HG03135 (cell line): Measurements from ENCODE around the gene RCN2.
"Not testable (repeated sequence)": the region's sequence is repeated elsewhere in the genome, so short reads cannot be mapped to it uniquely, and the experiment has no call there.

Source experiments
- ATAC-seq: cut with Tn5 transposase; IDR thresholded peaks from one replicate; pipeline ENCODE4 v1.9.1; 2021; ENCODE audit warnings: mild to moderate bottlenecking, moderate library complexity; ENCODE audit not compliant: unreplicated experiment

Gene RCN2

GRCh38 chr15:76931397-76932134, at the start of gene RCN2:
Gene RCN2, plus strand, starts transcription at chr15:76931749. Its CDS starts 93 bp downstream, at chr15:76931842.
- peak; percentile 96 for ATAC-seq

- no peak for ATAC-seq
Measured at GRCh38 chr15:76885212-76885611, 46.3 kb upstream of the RCN2 start.

GRCh38 chr15:76887280-76888141, 44.0 kb upstream of the RCN2 start:
- ATAC-seq = not testable (repeated sequence)

- not testable (repeated sequence) for ATAC-seq
Measured at GRCh38 chr15:76892836-76893235, 38.7 kb upstream of the RCN2 start.

GRCh38 chr15:76894174-76894573, 37.4 kb upstream of the RCN2 start:
- ATAC-seq = no peak

- ATAC-seq = no peak
Measured at GRCh38 chr15:76898102-76898501, 33.4 kb upstream of the RCN2 start.

GRCh38 chr15:76899176-76899930, 32.2 kb upstream of the RCN2 start:
- not testable (repeated sequence) for ATAC-seq

GRCh38 chr15:76899931-76900310, 31.6 kb upstream of the RCN2 start:
- not testable (repeated sequence) for ATAC-seq

GRCh38 chr15:76901965-76902364, 29.6 kb upstream of the RCN2 start:
- no peak for ATAC-seq

GRCh38 chr15:76903251-76903681, 28.3 kb upstream of the RCN2 start:
- no peak for ATAC-seq

- no peak for ATAC-seq
Measured at GRCh38 chr15:76904461-76905012, 27.0 kb upstream of the RCN2 start.

- peak; percentile 89 for ATAC-seq
Measured at GRCh38 chr15:76905013-76905839, 26.3 kb upstream of the RCN2 start, which contains the start of gene SCAPER. Gene SCAPER, minus strand, starts transcription at chr15:76905340. Its CDS starts 21,523 bp downstream, at chr15:76883817.

GRCh38 chr15:76905855-76906254, 25.7 kb upstream of the RCN2 start:
- ATAC-seq = no peak

- ATAC-seq = no peak
Measured at GRCh38 chr15:76912430-76912829, 19.1 kb upstream of the RCN2 start.

GRCh38 chr15:76913737-76914136, 17.8 kb upstream of the RCN2 start:
- no peak for ATAC-seq

GRCh38 chr15:76916369-76916768, 15.2 kb upstream of the RCN2 start:
- ATAC-seq = no peak

GRCh38 chr15:76928201-76928600, 3.3 kb upstream of the RCN2 start:
- ATAC-seq = no peak

GRCh38 chr15:76929011-76929760, 2.4 kb upstream of the RCN2 start:
- no peak for ATAC-seq

- ATAC-seq = no peak
Measured at GRCh38 chr15:76930831-76931396, 635 bp upstream of the RCN2 start.
